HFFc6 (cell line): ENCODE results near the gene RBFOX2. TPM values are rescaled to one million over a fixed set of nuclear protein-coding genes. Genes with fewer than 3 reads are reported as not detected.
A peak's percentile ranks its signal among the peaks of the same experiment; 100 is the strongest.
"Not testable (repeated sequence)": the region's sequence is repeated elsewhere in the genome, so short reads cannot be mapped to it uniquely, and the experiment has no call there.

Experiments used
- DNase-seq: peaks from one replicate; pipeline ENCODE4 v3.0.0-alpha.2; 2018
- H3K27ac Mint-ChIP-seq: 2 replicates; pipeline ENCODE4 v1.8.0; 2020; ENCODE audit warnings: mild to moderate bottlenecking, mixed read lengths
- H3K27me3 Mint-ChIP-seq: 2 replicates; pipeline ENCODE4 v1.8.0; 2021; ENCODE audit warnings: mild to moderate bottlenecking, moderate library complexity, mixed read lengths; ENCODE audit not compliant: insufficient read depth
- H3K36me3 Mint-ChIP-seq: 2 replicates; pipeline ENCODE4 v1.8.0; 2021; ENCODE audit warnings: low read depth, mixed read lengths
- H3K4me1 Mint-ChIP-seq: 2 replicates; pipeline ENCODE4 v1.8.0; 2020; ENCODE audit warnings: low read depth, mixed read lengths
- H3K4me3 Mint-ChIP-seq: 2 replicates; pipeline ENCODE4 v1.8.0; 2020; ENCODE audit warnings: mild to moderate bottlenecking, moderate library complexity, mixed read lengths
- H3K9me3 Mint-ChIP-seq: 2 replicates; pipeline ENCODE4 v1.8.0; 2020; ENCODE audit warnings: mild to moderate bottlenecking, mixed read lengths
- total RNA-seq, 6 experiments: library from RNA; stranded (reverse); fragmentation: NEBNext Ultra II Directional; extraction: Animal tissue kit (Norgen Biotek cat#: 25700); gene quantifications; 2 replicates in 1 of 6; 3 replicates in 5 of 6; pipeline ENCODE4 v1.2.3, GENCODE V29; 2021
- TF ChIP-seq, protein P1 (sequence below): fragments of 200-600 bp; sonication (generic); IDR thresholded peaks from 2 replicates; pipeline ENCODE4 v1.5.0; 2021; ENCODE audit warnings: antibody characterized with exemption, mild to moderate bottlenecking

RBFOX2 gene
- total RNA-seq, 6 experiments from 2014 or later, result 139 to 165 (median 155) TPM

DNA sequence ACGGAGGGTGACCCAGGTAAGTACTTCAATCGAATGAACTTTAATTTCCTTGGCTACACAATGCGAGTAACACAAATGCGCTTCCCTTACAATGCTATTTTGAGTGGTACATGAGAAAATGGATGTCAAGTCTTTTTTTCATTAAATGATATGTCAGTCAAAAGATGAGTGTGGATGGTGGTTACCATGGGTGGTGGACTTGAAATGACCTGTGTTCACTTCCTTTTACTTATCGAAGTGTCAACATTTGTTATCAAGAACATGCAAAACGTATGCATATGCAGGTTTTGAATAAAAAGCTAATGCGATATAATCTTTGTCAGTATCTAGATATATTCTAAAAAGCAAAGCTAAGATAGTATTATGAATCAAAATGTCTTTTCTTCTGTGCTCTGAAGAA, 319.7 kb downstream of the RBFOX2 start:
- H3K4me3 Mint-ChIP-seq, result no peak overlapping the region
- H3K27ac Mint-ChIP-seq, result no peak overlapping the region
- TF ChIP-seq, protein P1, sequence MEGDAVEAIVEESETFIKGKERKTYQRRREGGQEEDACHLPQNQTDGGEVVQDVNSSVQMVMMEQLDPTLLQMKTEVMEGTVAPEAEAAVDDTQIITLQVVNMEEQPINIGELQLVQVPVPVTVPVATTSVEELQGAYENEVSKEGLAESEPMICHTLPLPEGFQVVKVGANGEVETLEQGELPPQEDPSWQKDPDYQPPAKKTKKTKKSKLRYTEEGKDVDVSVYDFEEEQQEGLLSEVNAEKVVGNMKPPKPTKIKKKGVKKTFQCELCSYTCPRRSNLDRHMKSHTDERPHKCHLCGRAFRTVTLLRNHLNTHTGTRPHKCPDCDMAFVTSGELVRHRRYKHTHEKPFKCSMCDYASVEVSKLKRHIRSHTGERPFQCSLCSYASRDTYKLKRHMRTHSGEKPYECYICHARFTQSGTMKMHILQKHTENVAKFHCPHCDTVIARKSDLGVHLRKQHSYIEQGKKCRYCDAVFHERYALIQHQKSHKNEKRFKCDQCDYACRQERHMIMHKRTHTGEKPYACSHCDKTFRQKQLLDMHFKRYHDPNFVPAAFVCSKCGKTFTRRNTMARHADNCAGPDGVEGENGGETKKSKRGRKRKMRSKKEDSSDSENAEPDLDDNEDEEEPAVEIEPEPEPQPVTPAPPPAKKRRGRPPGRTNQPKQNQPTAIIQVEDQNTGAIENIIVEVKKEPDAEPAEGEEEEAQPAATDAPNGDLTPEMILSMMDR, result no peak
- peaks cover 2% of the 10 kb centered on the region; the same call in 1 of the 2 replicates for H3K27me3 Mint-ChIP-seq
- peaks cover 15% of the 10 kb centered on the region for H3K4me1 Mint-ChIP-seq
- no peak for DNase-seq
- 0 out of 2 replicates have a peak, but pooled peaks cover 5% of the 10 kb centered on the region for H3K9me3 Mint-ChIP-seq
- H3K36me3 Mint-ChIP-seq, result peaks cover 12% of the 10 kb centered on the region

DNA sequence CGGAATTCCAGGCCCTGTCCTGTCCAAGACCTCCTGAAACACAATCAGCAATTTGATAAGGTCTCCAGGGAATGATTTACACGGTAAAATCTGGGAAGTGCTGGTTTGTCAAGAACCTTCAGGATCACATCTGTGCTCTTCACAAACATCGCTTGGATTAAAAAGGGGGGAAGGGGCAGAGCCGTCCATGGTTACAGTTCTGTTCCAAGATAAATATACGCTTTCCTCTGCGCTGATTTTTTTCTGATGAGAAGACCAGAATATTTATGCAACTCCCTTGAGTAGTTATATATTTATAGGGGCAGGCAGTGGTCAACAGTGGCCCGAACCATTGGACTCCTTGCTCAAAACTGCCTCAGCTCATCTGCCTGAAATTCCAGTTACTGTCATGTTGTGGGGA, 320.2 kb downstream of the RBFOX2 start:
- DNase-seq, result no peak
- no peak overlapping the region for H3K4me3 Mint-ChIP-seq
- peaks cover 8% of the 10 kb centered on the region for H3K36me3 Mint-ChIP-seq
- peaks cover 20% of the 10 kb centered on the region for H3K4me1 Mint-ChIP-seq
- no peak overlapping the region for H3K27ac Mint-ChIP-seq
- peaks cover 2% of the 10 kb centered on the region; the same call in 1 of the 2 replicates for H3K27me3 Mint-ChIP-seq
- 0 out of 2 replicates have a peak, but pooled peaks cover 5% of the 10 kb centered on the region for H3K9me3 Mint-ChIP-seq
- TF ChIP-seq, protein P1, result no peak

- H3K27me3 Mint-ChIP-seq, result no peaks in the 10 kb centered on the region
- no peaks in the 10 kb centered on the region for H3K9me3 Mint-ChIP-seq
- no peaks in the 10 kb centered on the region for H3K36me3 Mint-ChIP-seq
- H3K4me1 Mint-ChIP-seq, result peaks cover 21% of the 10 kb centered on the region
- TF ChIP-seq, protein P1, result no peak
- H3K27ac Mint-ChIP-seq, result peak overlapping the region; percentile 67
- DNase-seq, result peak; percentile 81
- H3K4me3 Mint-ChIP-seq, result peak overlapping the region; percentile 57
Measured at GRCh38 chr22:35705141-35705540, 323.5 kb downstream of the RBFOX2 start.

DNA sequence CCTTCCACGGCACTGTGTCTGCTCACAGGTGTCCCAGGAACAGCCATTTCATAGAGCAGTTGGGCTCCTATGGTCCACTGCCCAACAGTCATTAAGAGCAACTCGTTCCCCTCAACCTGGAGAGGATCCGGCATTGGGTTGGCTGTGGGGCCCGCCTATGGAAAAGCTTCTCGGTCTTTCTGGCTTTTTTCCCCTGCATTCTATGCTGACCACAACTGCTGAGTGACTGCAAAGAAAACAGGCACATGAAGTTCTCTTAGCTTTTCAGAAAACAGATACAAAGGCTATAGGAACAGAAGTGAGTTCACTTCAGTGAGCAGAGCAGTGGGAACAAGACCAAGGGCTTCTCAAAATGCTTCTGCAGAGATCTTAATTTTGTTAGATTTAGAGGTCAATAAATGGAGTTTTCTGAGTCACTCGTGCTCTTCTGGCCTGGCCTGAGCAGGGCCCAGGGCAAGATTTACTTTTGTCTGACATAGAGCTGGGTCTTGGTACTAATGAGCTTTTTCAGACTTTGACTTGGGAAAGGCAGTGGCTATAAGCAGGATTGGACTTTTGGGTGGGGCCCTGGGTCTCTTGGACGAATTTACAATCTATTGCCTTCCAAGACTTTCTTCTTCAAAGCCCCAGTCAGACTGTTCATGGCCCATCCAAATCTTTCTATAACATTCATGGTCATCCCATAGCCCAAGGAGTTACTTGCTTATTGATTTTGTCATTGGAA, 324.6 kb downstream of the RBFOX2 start:
- Mint-ChIP-seq H3K4me1 (peaks cover 21% of the 10 kb centered on the region), H3K4me3 (no peak overlapping the region), H3K9me3 (no peaks in the 10 kb centered on the region), H3K27ac (peak overlapping the region; percentile 7; the same call in 1 of the 2 replicates), H3K27me3 (no peaks in the 10 kb centered on the region), H3K36me3 (no peaks in the 10 kb centered on the region)
- no peak for DNase-seq
- TF ChIP-seq, protein P1, result no peak

DNA sequence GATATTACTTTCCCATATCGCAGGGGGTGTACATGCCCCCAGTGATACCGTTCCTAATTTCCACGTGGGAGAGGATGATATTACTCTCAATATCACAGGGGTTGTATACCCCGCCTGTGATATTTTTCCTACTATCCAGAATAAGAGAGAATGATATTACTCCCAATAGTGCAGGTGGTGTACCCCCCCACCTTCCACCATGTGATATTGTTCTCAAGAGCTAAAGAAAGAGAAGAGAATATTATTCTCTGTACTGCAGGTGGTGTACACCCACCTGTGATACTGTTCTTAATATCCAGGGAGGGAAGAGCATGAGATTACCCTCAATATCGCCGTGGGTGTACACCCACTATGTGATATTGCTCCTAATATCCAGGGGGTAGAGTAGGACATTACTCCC, 328.8 kb downstream of the RBFOX2 start:
- not testable (repeated sequence) for H3K36me3 Mint-ChIP-seq, DNase-seq, H3K27ac Mint-ChIP-seq, H3K9me3 Mint-ChIP-seq, H3K4me3 Mint-ChIP-seq, H3K27me3 Mint-ChIP-seq
- peaks cover 15% of the 10 kb centered on the region for H3K4me1 Mint-ChIP-seq

DNA sequence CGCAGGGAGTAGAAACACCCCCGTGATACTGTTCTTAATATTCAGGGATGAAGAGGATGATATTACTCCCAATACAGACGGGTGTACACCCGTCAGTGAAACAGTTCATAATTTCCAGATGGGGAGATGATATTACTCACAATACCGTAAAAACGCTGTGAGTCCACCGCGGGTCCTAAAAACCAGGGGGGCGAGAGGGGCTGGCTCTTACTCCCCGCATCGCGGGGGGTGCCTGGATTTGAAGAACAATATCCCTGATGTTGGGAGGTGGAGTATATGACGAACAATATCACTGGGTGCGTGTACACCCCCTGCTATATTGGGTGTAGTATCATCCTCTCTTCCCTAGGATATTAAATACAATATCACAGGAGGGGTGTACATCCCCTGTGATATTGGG, 331.5 kb downstream of the RBFOX2 start:
- Mint-ChIP-seq H3K27me3 (peaks cover 1% of the 10 kb centered on the region; the same call in 1 of the 2 replicates), H3K36me3 (no peaks in the 10 kb centered on the region), H3K9me3 (no peaks in the 10 kb centered on the region), H3K4me1 (no peaks in the 10 kb centered on the region), H3K4me3 (no peak overlapping the region), H3K27ac (no peak overlapping the region)
- no peak for DNase-seq
- TF ChIP-seq, protein P1, result no peak
